ENCODE data around the gene SCO1. TPM values are rescaled to one million over a fixed set of nuclear protein-coding genes. Genes with fewer than 3 reads are reported as not detected.
A peak's percentile ranks its signal among the peaks of the same experiment; 100 is the strongest.

The SCO1 gene
- total and polyA plus RNA-seq, 10 of the 15 experiments (the other 5 are each of a cell fraction or from before 2014, with no cell fraction given): 8.2 to 73.0 (median 37.1) TPM

GRCh38 chr17:10729334-10730193, 32.2 kb upstream of the SCO1 start, which contains the start of gene TMEM220 (continued):
- TF ChIP-seq, protein P1, sequence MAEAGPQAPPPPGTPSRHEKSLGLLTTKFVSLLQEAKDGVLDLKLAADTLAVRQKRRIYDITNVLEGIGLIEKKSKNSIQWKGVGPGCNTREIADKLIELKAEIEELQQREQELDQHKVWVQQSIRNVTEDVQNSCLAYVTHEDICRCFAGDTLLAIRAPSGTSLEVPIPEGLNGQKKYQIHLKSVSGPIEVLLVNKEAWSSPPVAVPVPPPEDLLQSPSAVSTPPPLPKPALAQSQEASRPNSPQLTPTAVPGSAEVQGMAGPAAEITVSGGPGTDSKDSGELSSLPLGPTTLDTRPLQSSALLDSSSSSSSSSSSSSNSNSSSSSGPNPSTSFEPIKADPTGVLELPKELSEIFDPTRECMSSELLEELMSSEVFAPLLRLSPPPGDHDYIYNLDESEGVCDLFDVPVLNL (IDR thresholded peaks at IDR 0.05; ENCODE audit: low read depth, low read length): no peak
- TF ChIP-seq IKZF1 (conservative IDR thresholded peaks at IDR 0.05) (0 out of 2 replicates have a peak, but pooled peaks have one; percentile 48), KDM1A (IDR thresholded peaks at IDR 0.05; ENCODE audit: borderline replicate concordance) (no peak), PAX8 (IDR thresholded peaks at IDR 0.05) (no peak), SIN3A (IDR thresholded peaks at IDR 0.05; ENCODE audit: low read depth, low read length) (no peak), MEF2A (IDR thresholded peaks at IDR 0.05; ENCODE audit: insufficient read depth, low read depth, low read length) (no peak), IRF4 (IDR thresholded peaks at IDR 0.05; ENCODE audit: low read depth, low read length) (no peak), SRF (IDR thresholded peaks at IDR 0.05; ENCODE audit: low read depth in 2 of 2, low read length in 2 of 2) (no peak), REST (IDR thresholded peaks at IDR 0.05; ENCODE audit: low read depth, low read length) (no peak), ETV6 (conservative IDR thresholded peaks at IDR 0.05 in 1 of 2, IDR thresholded peaks at IDR 0.05 in 1 of 2; ENCODE audit: borderline replicate concordance in 1 of 2, low read depth in 1 of 2) (no peak), ZZZ3 (IDR thresholded peaks at IDR 0.05; ENCODE audit: control insufficient read depth, insufficient read length, low read depth) (no peak), EGR1 (IDR thresholded peaks at IDR 0.05; ENCODE audit: borderline replicate concordance in 1 of 2, low read depth in 2 of 2, low read length in 2 of 2) (peak in 1 of 2 experiments; percentile 49; a peak in 1 of 3 replicates), IKZF2 (IDR thresholded peaks at IDR 0.05) (no peak), JUNB (IDR thresholded peaks at IDR 0.05) (no peak), BRCA1 (IDR thresholded peaks at IDR 0.05; ENCODE audit: low read depth, low read length) (no peak), YY1 (IDR thresholded peaks at IDR 0.05; ENCODE audit: low read depth, low read length) (peak; percentile 67), POLR2A (IDR thresholded peaks at IDR 0.05; ENCODE audit: low read depth, low read length) (peak; percentile 57), CREB1 (IDR thresholded peaks at IDR 0.05; ENCODE audit: low read depth) (no peak)
- TF ChIP-seq, protein P2, sequence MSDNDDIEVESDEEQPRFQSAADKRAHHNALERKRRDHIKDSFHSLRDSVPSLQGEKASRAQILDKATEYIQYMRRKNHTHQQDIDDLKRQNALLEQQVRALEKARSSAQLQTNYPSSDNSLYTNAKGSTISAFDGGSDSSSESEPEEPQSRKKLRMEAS (IDR thresholded peaks at IDR 0.05; ENCODE audit: low read depth, low read length): peak; percentile 40; the same call in 1 of the 2 replicates

Measured in GM12878 (cell line).